ENCODE results near the gene PDCD11.

DNA sequence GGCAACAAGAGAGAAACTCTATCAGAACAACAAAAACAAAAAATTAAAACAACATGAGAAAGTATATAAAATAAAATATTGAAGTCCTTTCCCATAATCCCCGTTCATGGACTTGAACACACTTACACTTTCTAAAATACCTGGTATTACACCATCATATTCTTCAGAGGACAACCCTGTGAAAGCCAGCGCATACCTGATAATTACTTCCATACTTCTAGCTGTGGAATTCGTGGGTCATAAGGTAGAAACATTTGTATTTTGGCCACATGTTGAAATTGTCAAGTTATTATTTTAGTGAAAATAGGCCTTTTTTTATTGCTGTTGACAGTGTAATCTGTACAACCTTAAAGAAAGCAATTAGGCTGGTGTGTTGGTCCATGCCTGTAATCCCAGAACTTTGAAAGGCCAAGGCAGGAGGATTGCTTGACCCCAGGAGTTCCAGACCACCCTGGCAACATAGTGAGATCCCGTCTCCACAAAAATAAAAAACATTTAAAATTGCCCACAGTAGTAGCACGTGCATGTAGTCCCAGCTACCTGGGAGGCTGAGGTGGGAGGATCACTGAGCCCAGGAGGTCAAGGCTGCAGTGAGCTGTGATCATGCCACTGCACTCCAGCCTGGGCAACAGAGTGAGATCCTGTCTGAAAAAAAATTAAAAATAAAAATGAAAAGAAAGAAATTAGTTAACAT is 40.4 kb upstream of the PDCD11 start:
- TF ChIP-seq POLR2A (IDR thresholded peaks at IDR 0.05), result no peak
- TF ChIP-seq, protein P1, sequence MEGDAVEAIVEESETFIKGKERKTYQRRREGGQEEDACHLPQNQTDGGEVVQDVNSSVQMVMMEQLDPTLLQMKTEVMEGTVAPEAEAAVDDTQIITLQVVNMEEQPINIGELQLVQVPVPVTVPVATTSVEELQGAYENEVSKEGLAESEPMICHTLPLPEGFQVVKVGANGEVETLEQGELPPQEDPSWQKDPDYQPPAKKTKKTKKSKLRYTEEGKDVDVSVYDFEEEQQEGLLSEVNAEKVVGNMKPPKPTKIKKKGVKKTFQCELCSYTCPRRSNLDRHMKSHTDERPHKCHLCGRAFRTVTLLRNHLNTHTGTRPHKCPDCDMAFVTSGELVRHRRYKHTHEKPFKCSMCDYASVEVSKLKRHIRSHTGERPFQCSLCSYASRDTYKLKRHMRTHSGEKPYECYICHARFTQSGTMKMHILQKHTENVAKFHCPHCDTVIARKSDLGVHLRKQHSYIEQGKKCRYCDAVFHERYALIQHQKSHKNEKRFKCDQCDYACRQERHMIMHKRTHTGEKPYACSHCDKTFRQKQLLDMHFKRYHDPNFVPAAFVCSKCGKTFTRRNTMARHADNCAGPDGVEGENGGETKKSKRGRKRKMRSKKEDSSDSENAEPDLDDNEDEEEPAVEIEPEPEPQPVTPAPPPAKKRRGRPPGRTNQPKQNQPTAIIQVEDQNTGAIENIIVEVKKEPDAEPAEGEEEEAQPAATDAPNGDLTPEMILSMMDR (IDR thresholded peaks at IDR 0.05), result no peak

Measured in stomach (tissue), 4 donors.